SIG-M5 treated with dmso at 0.1 percent for 504 hours (cell line): ENCODE measurements around the gene NFKB1.
"Not testable (repeated sequence)": the region's sequence is repeated elsewhere in the genome, so short reads cannot be mapped to it uniquely, and the experiment has no call there.

Source experiments
- DNase-seq: peaks from one replicate; lab custom pipeline; 2025; ENCODE audit not compliant: unreplicated experiment; lab: John Stamatoyannopoulos, UW

The NFKB1 gene, protein sequence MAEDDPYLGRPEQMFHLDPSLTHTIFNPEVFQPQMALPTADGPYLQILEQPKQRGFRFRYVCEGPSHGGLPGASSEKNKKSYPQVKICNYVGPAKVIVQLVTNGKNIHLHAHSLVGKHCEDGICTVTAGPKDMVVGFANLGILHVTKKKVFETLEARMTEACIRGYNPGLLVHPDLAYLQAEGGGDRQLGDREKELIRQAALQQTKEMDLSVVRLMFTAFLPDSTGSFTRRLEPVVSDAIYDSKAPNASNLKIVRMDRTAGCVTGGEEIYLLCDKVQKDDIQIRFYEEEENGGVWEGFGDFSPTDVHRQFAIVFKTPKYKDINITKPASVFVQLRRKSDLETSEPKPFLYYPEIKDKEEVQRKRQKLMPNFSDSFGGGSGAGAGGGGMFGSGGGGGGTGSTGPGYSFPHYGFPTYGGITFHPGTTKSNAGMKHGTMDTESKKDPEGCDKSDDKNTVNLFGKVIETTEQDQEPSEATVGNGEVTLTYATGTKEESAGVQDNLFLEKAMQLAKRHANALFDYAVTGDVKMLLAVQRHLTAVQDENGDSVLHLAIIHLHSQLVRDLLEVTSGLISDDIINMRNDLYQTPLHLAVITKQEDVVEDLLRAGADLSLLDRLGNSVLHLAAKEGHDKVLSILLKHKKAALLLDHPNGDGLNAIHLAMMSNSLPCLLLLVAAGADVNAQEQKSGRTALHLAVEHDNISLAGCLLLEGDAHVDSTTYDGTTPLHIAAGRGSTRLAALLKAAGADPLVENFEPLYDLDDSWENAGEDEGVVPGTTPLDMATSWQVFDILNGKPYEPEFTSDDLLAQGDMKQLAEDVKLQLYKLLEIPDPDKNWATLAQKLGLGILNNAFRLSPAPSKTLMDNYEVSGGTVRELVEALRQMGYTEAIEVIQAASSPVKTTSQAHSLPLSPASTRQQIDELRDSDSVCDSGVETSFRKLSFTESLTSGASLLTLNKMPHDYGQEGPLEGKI

DNA sequence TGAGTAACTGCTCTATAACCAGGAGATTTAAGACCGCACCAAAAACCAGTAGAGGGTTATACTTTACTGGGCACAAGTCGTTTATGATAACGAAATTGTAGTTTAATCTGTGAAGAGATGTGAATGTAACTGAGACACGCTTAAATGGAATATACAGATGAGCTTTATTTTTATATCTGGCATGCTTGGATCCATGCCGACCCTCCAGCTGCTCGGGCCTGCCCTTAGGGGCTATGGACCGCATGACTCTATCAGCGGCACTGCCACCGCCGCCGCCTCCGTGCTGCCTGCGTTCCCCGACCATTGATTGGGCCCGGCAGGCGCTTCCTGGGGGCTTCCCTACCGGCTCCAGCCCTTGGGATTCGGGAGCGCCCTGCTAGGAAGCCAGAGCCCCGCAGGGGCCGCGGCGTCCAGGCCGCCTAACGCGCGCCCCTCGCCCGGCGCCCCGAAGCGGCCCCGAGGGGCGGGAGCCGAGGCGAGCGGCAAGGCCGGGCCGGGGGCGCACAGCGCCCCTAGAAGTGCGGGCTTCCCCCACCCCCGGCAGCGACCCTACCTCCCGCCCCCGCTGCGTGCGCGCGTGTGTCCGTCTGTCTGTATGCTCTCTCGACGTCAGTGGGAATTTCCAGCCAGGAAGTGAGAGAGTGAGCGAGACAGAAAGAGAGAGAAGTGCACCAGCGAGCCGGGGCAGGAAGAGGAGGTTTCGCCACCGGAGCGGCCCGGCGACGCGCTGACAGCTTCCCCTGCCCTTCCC, at the start of gene NFKB1:
Gene NFKB1 (plus strand): TSS at position 664 of the 751 bp plus-strand sequence. CDS start 24,160 bp downstream, outside the sequence.
- peak; percentile 71 for DNase-seq

DNA sequence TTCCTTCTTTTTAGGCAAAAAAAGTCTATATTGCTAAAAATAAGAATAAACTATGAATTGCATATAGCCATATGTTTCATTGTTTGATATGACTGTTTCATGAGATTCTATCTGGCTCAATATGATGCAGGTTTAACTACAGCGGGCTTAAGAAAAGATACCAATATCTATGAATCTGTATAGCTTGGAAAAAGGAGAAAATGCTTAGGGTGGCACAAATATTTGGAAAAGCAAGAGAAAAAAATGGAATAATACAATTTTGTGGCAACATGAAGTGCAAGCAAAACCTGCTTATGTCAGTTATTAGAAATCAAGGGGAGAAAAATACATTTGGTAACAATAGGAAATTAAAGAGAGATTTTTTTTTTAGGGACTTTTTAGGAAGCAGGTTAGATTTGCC, 48.3 kb upstream of the NFKB1 start:
- no peak for DNase-seq

DNA sequence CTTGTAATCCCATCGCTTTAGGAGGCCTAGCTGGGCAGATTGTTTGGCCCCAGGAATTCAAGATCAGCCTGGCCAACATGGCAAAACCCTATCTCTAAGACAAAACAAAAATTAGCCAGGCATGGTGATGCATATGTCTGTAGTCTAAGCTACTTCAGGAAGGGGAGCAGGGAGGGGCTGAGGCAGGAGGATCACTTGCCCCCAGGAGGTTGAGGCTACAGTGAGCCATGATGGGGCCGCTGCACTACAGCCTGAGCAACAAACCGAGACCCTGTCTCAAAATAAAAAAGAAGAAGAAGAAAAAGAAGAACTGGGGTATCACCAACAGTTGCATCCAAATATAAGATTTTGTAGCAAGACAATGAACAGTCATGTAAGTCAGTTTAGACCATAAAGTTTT, 47.3 kb upstream of the NFKB1 start:
- DNase-seq: no peak

DNA sequence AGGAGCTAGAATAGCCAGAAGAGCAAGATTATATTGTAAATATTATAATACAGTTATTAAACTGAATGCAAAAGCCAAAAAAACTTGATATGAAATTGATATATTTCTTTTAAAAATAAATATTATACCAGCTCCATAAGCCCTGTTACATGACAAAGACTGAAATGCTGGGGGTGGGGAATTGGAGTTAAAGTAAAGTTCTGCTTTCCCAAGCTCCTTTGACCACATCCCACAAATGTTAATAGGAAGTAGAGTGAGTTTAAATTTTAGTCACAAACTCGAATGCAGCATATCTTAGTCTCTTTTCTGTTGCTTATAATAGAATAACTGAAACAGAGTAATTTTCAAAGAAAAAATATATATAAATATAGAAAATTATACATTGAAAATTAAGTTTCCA, 46.9 kb upstream of the NFKB1 start:
- peak; percentile 25 for DNase-seq

DNA sequence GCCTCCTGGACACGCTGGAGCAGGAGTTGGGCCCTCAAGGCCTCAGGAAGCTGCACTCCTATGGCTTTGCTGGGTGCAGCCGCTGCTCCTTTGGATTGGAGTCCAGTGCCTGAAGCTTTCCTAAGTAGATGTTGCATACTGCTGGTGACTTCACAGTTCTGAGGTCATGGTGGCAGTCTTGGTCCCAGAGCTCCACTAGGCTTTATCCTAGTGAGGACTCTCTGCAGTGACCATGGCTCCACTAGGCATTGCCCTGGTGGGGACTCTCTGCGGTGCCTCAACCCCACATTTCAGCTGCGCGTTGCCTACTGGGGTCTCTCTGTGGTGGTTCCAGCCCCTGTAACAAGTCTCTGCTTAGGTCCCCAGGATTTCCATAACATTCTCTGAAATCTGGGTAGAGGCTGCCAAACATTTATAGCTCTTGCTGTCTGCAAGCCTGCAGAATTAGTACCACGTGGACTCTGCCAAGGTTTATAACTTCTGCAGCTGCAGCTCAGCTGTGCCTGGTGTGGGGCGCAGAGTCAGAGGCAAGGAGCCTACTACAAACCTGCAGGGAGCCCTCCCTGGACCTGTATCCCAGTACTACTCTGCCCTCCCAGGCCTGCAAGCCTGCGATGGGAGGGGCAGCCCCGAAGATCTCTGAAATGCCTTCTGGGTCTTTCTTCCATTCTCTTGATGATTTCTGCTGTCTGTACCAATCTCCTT, 46.0 kb upstream of the NFKB1 start:
- DNase-seq: no peak

DNA sequence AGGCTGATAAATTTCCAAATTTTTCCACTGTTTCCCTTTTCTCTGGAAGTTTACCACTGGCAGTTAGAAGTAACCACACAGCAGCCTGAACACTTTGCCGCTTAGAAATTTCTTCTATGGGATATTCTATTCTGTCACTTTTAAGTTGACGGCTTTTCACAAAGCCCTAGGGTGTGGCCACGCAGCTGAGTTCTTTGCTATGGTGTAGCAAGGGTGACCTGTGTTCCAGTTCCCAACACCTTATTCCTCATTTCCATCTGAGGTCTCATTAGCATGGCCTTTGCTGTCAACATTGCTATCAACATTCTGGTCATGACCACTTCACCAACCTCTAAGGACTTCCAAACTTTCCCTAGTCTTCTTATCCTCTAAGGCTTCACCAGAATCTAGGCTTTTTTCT, 45.4 kb upstream of the NFKB1 start:
- DNase-seq: no peak

DNA sequence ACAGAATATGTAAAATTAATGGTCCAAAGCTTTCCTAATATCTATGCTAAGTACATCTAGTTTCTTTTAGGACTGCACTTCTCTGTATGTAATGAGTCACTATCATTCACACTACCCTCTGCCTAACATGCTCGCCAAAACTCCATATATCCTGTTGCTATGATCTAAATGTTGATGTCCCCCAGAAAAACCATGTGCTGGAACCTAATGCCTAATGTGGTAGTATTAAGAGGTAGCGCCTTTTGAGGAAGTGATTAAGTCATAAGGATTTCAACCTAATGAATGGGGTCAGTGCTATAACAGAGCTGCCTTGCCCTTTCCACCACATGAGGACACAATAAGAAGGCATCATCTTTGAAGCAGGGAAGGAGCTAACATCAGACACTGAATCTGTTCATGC, 34.9 kb upstream of the NFKB1 start:
- DNase-seq: no peak

DNA sequence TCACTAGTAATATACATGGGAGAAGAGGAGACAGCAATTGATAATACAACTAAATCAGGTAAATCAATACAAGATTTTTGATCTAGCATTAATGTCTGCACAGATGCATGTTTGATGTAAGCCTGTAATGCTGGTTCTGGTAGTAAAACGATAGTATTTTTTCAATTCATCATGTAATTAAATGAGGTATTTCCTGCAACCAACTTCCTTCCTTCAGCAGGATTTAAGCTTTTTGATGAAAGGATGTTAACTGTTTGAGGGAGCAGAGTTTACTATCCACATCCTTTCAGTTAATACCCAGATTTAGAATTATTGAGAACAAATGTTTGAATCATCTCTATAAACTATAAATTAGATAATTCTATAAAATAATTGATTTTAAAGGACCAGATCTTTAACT, 31.4 kb upstream of the NFKB1 start:
- DNase-seq: no peak

DNA sequence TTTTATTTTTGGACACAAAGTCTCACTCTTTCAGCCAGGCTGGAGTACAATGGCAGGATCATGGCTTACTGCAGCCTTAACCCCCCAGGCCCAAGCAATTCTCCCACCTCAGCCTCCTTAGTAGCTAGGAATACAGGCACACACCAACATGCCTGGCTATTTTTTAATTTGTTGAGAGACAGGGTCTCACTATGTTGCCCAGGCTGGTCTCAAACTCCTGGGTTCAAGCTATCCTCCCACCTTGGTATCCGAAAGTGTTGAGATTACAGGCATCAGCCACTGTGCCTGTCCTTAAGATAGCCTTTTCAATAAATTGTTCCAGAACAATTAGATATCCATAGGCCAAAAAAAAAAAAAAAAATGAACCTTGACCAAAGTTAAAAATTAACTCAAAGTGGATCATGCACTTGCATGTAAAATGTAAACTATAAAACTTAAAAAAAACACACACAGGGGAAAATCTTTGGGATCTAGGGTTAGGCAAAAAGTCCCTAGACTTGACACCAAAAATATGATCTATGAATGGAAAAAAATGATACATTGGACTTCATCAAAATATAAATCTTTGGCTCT, 28.6 kb upstream of the NFKB1 start:
- no peak for DNase-seq

DNA sequence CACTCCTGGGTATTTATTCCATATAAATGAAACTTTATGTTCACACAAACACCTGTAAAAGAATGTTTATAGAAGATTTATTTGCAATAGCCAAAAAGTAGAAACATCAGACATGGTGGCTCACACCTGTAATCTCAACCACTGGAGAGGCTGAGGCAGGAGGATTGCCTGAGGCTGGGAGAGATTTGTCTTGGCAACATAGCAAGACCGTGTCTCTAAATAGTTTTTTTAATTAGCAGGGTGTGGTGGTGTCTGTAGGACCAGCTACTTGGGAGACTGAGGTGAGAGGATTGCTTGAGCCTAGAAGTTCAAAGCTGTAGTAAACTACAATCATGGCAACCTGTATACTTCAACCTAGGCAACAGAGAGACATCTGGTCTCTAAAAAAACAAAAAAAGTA, 27.7 kb upstream of the NFKB1 start:
- DNase-seq: no peak

DNA sequence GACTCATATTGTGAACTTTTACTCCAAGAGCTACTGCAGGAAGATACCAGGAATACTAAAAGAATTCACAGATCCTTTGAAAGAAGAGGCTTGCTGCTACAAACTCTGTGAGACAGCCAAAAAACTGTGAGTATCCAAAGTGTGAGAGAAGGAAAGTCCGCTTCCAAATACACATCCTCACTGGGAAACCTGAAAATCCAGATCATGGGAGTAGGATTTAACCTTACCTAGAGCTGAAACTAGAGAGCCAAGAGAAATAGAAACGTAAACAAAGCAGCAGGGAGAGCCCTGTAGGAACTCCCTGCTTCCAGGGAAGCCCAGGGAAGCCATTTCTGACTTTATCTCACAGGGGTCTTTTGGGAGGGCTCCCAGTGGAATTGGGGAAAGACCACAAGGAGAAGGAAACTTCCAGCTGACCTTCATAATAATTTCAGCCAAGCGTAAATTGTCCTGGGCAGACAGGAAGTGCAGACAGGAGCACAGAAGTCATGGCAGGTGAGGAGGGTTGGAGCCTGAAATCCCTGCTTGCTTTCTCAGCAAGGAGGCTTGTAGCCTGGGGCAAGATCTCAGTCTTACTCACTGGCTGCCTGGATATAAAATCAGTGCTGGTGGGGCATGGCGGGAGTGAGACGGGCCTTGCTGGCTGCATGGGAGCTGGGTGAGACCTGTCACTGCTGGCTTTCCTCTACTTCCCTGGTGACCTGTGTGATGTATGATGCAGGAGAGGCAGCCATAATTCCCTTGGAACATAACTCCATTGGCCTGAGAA, 26.2 kb upstream of the NFKB1 start:
- peak; percentile 6 for DNase-seq

DNA sequence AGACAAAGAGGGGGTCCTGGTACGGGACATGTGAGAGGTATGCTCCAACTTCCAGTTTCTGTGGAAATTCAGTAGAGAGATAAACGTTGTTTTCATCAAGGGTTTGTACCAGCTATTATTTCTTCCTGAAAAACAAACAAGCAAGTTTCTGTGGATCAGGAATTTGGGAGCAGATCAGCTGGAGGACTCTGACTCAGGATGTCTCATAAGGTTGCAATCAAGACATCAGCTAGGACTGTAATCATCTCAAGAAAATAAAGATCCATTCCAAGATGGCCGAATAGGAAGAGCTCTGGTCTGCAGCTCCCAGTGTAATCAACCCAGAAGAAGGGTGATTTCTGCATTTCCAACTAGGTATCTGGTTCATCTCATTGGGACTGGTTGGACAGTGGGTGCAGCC, 23.5 kb upstream of the NFKB1 start:
- DNase-seq: no peak

DNA sequence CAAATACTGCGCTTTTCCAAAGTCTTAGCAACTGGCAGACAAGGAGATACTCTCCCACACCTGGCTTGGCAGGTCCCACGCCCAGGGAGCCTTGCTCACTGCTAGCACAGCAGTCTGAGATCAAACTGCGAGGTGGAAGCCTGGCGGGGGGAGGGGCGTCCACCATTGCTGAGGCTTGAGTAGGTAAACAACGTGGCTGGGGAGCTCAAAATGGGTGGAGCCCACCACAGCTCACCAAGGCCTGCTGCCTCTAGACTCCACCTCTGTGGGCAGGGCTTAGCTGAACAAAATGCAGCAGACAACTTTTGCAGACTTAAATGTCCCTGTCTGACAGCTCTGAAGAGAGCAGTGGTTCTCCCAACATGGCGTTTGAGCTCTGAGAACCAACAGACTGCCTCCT, 23.0 kb upstream of the NFKB1 start:
- DNase-seq: no peak

DNA sequence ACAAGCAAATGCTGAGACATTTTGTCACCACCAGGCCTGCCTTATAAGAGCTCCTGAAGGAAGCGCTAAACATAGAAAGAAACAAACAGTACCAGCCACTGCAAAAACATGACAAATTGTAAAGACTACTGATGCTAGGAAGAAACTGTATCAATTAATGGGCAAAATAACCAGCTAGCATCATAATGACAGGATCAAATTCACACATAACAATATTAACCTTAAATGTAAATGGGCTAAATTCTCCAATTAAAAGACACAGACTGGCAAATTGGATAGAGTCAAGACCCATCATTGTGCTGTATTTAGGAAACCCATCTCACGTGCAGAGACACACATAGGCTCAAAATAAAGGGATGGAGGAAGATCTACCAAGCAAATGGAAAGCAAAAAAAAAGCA, 21.3 kb upstream of the NFKB1 start:
- not testable (repeated sequence) for DNase-seq

DNA sequence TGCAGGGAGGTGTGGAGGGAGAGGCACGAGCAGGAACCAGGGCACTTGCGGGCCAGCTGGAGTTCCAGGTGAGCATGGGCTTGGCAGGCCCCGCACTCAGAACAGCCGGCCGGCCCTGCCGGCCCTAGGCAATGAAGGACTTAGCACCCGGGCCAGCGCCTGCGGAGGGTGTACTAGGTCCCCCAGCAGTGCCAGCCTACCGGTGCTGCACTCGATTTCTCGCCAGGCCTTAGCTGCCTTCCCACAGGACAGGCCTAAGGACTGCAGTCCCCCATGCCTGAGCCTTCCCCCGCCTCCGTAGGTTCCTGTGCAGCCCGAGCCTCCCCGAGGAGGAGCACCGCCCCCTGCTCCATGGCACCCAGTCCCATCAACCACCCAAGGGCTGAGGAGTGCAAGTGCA, 18.0 kb upstream of the NFKB1 start:
- DNase-seq: no peak

DNA sequence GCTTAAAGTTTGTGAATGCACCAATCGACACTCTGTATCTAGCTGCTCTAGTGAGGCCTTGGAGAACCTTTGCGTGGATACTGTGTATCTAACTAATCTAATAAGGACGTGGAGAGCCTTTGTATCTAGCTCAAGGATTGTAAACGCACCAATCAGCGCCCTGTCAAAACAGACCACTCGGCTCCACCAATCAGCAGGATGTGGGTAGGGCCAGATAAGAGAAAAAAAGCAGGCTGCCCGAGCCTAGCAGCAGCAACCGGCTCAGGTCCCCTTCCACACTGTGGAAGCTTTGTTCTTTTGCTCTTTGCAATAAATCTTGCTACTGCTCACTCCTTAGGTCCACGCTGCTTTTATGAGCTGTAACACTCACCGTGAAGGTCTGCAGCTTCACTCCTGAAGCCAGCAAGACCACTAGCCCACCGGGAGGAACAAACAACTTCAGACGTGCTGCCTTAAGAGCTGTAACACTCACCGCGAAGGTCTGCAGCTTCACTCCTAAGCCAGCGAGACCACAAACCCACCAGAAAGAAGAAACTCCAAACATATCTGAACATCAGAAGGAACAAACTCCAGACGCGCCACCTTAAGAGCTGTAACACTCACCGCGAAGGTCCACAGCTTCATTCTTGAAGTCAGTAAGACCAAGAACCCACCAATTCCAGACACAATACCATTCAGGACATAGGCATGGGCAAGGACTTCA, 17.0 kb upstream of the NFKB1 start:
- not testable (repeated sequence) for DNase-seq

DNA sequence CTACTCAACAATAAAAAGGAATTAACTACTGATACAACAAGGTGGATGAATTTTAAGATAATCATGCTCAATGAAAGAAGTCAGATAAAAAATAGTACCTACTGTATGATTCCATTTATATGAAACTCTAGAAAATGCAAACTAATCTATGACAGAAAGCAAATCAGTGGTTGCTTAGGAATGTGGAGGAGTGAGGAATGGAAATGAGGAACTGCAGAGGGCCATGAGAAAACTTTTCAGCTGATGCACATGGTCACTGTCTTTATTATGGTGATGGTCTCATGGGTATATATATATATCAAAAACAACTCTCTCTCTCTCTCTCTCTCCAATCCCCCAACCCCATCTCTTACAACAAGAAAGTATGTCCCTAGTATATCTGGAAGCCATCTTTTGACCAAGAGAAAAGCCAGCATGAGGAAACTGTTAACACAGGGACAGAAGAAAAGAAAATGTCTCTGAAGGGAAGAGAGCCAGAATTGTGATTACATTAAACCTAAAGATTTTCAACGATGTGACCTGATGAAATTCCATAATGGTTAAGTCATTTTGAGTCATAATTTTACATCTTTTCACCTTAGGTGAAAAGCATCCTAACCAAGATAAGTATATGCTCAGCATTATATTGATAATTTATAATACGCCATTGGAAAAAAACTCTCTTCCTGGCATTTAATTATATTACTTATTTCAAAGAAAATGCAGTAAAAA, 8.5 kb upstream of the NFKB1 start:
- DNase-seq: no peak

DNA sequence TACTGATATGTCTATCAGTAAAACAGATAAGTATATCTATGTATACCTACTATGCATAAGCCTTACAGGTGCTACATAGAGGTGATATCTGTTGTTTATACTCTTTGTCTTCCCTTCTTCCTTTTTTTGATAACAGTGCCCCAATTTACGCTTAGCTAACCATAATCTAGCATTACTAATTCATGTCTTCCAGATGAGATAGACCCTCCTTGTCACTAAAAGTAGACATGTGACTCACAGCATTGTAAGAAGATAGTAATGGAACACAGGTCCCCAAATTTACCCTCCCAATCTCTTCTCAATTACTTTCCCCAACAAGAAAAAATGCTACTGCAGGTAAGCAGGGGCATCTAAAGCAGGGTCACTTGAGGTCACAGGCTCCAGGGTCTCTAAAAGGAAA, 7.9 kb upstream of the NFKB1 start:
- DNase-seq: no peak
